Measurements from ENCODE around the gene MAPK6.
"Not testable (repeated sequence)": the region's sequence is repeated elsewhere in the genome, so short reads cannot be mapped to it uniquely, and the experiment has no call there.

Gene MAPK6

GRCh38 chr15:52018693-52019393 is at the start of gene MAPK6:
MAPK6 (plus strand) TSS chr15:52019219; CDS start chr15:52046461, 27,242 bp downstream.
- peak; percentile 96 for DNase-seq

GRCh38 chr15:51969728-51970127 is 49.3 kb upstream of the MAPK6 start:
- no peak for DNase-seq

GRCh38 chr15:51970132-51970817 is 48.7 kb upstream of the MAPK6 start:
- no peak for DNase-seq

- no peak for DNase-seq
Observed at GRCh38 chr15:51971032-51971374, 48.0 kb upstream of the MAPK6 start.

- peak; percentile 94 for DNase-seq
Observed at GRCh38 chr15:51971375-51972133, 47.5 kb upstream of the MAPK6 start, which contains the start of gene LEO1. LEO1 (minus strand) TSS chr15:51971778; CDS start chr15:51971745, 33 bp downstream.

GRCh38 chr15:51973220-51973619 is 45.8 kb upstream of the MAPK6 start:
- DNase-seq, result no peak

GRCh38 chr15:51973775-51974174 is 45.2 kb upstream of the MAPK6 start:
- DNase-seq, result no peak

- peak; percentile 20 for DNase-seq
Observed at GRCh38 chr15:51982013-51982769, 36.8 kb upstream of the MAPK6 start.

- DNase-seq, result no peak
Observed at GRCh38 chr15:51982770-51983103, 36.3 kb upstream of the MAPK6 start.

GRCh38 chr15:51991141-51991540 is 27.9 kb upstream of the MAPK6 start:
- DNase-seq, result no peak

- no peak for DNase-seq
Observed at GRCh38 chr15:51992953-51993352, 26.1 kb upstream of the MAPK6 start.

- DNase-seq, result no peak
Observed at GRCh38 chr15:52002351-52002750, 16.7 kb upstream of the MAPK6 start.

- DNase-seq, result not testable (repeated sequence)
Observed at GRCh38 chr15:52003089-52003488, 15.9 kb upstream of the MAPK6 start.

GRCh38 chr15:52003710-52004109 is 15.3 kb upstream of the MAPK6 start:
- no peak for DNase-seq

GRCh38 chr15:52004806-52005205 is 14.2 kb upstream of the MAPK6 start:
- DNase-seq, result no peak

- no peak for DNase-seq
Observed at GRCh38 chr15:52005748-52006701, 13.0 kb upstream of the MAPK6 start.

GRCh38 chr15:52006702-52007340 is 12.2 kb upstream of the MAPK6 start:
- no peak for DNase-seq

GRCh38 chr15:52008359-52008697 is 10.7 kb upstream of the MAPK6 start:
- no peak for DNase-seq

- no peak for DNase-seq
Observed at GRCh38 chr15:52008698-52009434, 10.2 kb upstream of the MAPK6 start.
